ENCODE results near the gene FBXO41.

Gene FBXO41

DNA sequence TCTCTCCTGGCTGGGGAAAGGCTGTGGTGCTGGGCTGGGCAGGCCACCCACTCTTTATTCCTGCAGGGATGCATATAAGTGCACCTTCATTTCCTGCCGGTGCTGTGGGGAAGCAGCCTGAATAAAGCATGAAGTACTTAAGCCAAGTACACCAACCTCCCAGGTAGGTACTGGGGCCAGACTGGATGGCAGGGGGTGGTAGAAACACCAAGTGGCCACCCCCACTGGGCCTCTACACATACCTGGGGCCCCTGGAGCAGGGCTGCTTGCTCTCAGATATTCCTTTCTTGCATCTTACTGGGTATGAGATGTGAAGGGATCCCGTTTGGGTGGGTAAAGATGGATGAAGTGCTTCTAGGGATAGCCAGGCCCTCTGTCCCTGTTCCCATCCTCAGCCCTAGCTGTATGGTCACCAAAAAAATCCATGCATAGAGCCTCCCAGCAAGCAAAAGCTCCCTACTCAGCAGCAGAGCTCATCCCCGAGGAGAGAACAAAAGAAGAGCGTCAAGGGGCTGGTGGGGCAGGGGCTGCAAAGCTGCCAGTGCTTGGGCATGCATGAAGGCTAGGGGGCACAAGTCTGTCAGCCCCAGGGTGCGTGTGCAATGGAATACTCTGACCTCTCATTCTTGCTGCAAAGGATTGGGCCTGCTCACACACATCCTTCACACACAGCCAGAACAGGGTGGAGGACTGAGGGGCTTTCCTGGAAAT lies 28.2 kb downstream of the FBXO41 start:
- Histone ChIP-seq H3K9ac (ENCODE audit: low read length) (no peak overlapping the region), H3K4me1 (ENCODE audit: low read length) (no peaks in the 10 kb centered on the region), H3K27ac (ENCODE audit: low read length) (no peak overlapping the region), H3K9me2 (replicated peaks; ENCODE audit: insufficient read depth, low read length) (no peaks in the 10 kb centered on the region), H3K9me3 (replicated peaks; ENCODE audit: insufficient read depth, low read length) (no peaks in the 10 kb centered on the region), H3F3A (ENCODE audit: insufficient read depth, low read length) (no peaks in the 10 kb centered on the region; the same call in 1 of the 2 replicates), H3K4me3 (ENCODE audit: low read length) (no peak overlapping the region), H3K4me2 (ENCODE audit: low read depth, low read length) (no peak overlapping the region), H3K36me3 (replicated peaks; ENCODE audit: insufficient read depth, low read length) (no peaks in the 10 kb centered on the region), H4K20me1 (ENCODE audit: insufficient read depth, low read length) (no peaks in the 10 kb centered on the region), H2AFZ (ENCODE audit: low read length) (no peak overlapping the region), H3K27me3 (replicated peaks; ENCODE audit: insufficient read depth, low read length) (no peaks in the 10 kb centered on the region), H3K79me2 (ENCODE audit: low read length) (no peaks in the 10 kb centered on the region)
- TF ChIP-seq EZH2phosphoT487 (IDR thresholded peaks at IDR 0.05; ENCODE audit: low read length): no peak
- no peak for TF ChIP-seq EZH2 (optimal IDR thresholded peaks at IDR 0.05; ENCODE audit: low read depth, low read length)
- no peak for TF ChIP-seq CTCF (IDR thresholded peaks at IDR 0.05; ENCODE audit: low read length)
- DNase-seq: no peak

GRCh38 chr2:73255007-73255644 lies 29.2 kb downstream of the FBXO41 start:
- Histone ChIP-seq H3K4me3 (ENCODE audit: low read length) (no peak overlapping the region), H2AFZ (ENCODE audit: low read length) (no peak overlapping the region), H3K36me3 (replicated peaks; ENCODE audit: insufficient read depth, low read length) (no peaks in the 10 kb centered on the region; the same call in 1 of the 2 replicates), H4K20me1 (ENCODE audit: insufficient read depth, low read length) (no peaks in the 10 kb centered on the region), H3K9me3 (replicated peaks; ENCODE audit: insufficient read depth, low read length) (no peaks in the 10 kb centered on the region), H3K79me2 (ENCODE audit: low read length) (no peaks in the 10 kb centered on the region), H3K4me2 (ENCODE audit: low read depth, low read length) (no peak overlapping the region), H3K9ac (ENCODE audit: low read length) (no peak overlapping the region), H3F3A (ENCODE audit: insufficient read depth, low read length) (no peaks in the 10 kb centered on the region; the same call in 1 of the 2 replicates), H3K9me2 (replicated peaks; ENCODE audit: insufficient read depth, low read length) (no peaks in the 10 kb centered on the region), H3K4me1 (ENCODE audit: low read length) (no peaks in the 10 kb centered on the region), H3K27ac (ENCODE audit: low read length) (no peak overlapping the region), H3K27me3 (replicated peaks; ENCODE audit: insufficient read depth, low read length) (no peaks in the 10 kb centered on the region)
- TF ChIP-seq EZH2phosphoT487 (IDR thresholded peaks at IDR 0.05; ENCODE audit: low read length) (no peak), CTCF (IDR thresholded peaks at IDR 0.05; ENCODE audit: low read length) (no peak), EZH2 (optimal IDR thresholded peaks at IDR 0.05; ENCODE audit: low read depth, low read length) (no peak)
- DNase-seq: no peak

DNA sequence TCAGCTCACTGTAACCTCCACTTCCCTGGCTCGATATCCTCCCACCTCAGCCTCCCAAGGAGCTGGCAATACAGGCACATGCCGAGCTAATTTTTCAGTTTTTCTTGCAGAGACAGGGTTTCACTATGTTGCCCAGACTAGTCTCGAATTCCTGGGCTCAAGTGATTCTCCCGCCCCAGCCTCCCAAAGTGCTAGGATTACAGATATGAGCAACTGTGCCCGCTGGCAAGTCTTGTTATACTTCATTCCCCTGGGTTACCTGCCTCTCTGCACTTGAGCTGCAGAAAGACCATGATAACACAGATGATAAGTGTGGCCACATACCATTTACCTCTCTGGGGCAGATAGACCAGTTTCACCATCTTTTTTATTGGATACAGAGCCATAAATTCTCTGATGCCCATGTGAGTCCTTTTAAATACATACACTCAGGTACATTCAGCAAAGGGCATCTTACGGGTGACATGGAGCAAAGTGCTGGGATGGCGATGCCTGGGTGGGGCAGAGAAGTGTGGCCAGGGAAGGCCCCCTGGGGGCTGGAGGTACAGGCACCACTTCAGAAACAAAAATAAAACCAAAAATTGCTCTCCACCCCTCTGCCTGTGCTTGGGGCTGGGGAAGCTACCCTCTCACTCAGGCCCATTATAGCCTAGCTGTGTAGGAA lies 29.8 kb downstream of the FBXO41 start:
- TF ChIP-seq CTCF (IDR thresholded peaks at IDR 0.05; ENCODE audit: low read length): no peak
- TF ChIP-seq EZH2 (optimal IDR thresholded peaks at IDR 0.05; ENCODE audit: low read depth, low read length): no peak
- TF ChIP-seq EZH2phosphoT487 (IDR thresholded peaks at IDR 0.05; ENCODE audit: low read length): no peak
- H3K9ac ChIP-seq (ENCODE audit: low read length): no peak overlapping the region
- no peak overlapping the region for H2AFZ ChIP-seq (ENCODE audit: low read length)
- H3K27ac ChIP-seq (ENCODE audit: low read length): no peak overlapping the region
- peaks cover 5% of the 10 kb centered on the region; the same call in 1 of the 2 replicates for H3K36me3 ChIP-seq (replicated peaks; ENCODE audit: insufficient read depth, low read length)
- no peaks in the 10 kb centered on the region; the same call in 1 of the 2 replicates for H3F3A ChIP-seq (ENCODE audit: insufficient read depth, low read length)
- H3K9me2 ChIP-seq (replicated peaks; ENCODE audit: insufficient read depth, low read length): no peaks in the 10 kb centered on the region
- no peak for DNase-seq
- no peaks in the 10 kb centered on the region for H3K79me2 ChIP-seq (ENCODE audit: low read length)
- no peaks in the 10 kb centered on the region for H3K4me1 ChIP-seq (ENCODE audit: low read length)
- no peak overlapping the region for H3K4me2 ChIP-seq (ENCODE audit: low read depth, low read length)
- no peaks in the 10 kb centered on the region for H3K27me3 ChIP-seq (replicated peaks; ENCODE audit: insufficient read depth, low read length)
- H4K20me1 ChIP-seq (ENCODE audit: insufficient read depth, low read length): no peaks in the 10 kb centered on the region
- H3K4me3 ChIP-seq (ENCODE audit: low read length): no peak overlapping the region
- no peaks in the 10 kb centered on the region for H3K9me3 ChIP-seq (replicated peaks; ENCODE audit: insufficient read depth, low read length)

Measured in MM.1S (cell line).